Keratinocyte (primary cell): Measurements from ENCODE around the gene DDA1. TPM values are rescaled to one million over a fixed set of nuclear protein-coding genes. Genes with fewer than 3 reads are reported as not detected.

Experiments
- DNase-seq: peaks from one replicate; pipeline ENCODE4 v3.0.0-alpha.2; 2011; ENCODE audit warnings: low read depth, missing footprints, low spot score
- FAIRE-seq: peaks from 2 replicates; lab custom pipeline; 2011; peaks lifted over from hg19 to GRCh38; lab: Jason Lieb, UNC
- H2AFZ ChIP-seq: 2 replicates; pipeline ENCODE4 v1.6.0; 2012; ENCODE audit warnings: low read length, control low read depth, inconsistent platforms; ENCODE audit not compliant: control insufficient read depth
- H3K27ac ChIP-seq: 2 replicates; pipeline ENCODE4 v1.5.1; 2011; ENCODE audit warnings: low read length; ENCODE audit not compliant: control insufficient read depth, insufficient read depth
- H3K27me3 ChIP-seq: 3 replicates; pipeline ENCODE4 v1.6.0; 2011; ENCODE audit warnings: low read length; ENCODE audit not compliant: control insufficient read depth, insufficient read depth; ENCODE audit errors: extremely low read depth
- H3K36me3 ChIP-seq, 2 experiments: 2 replicates in 1 of 2; 3 replicates in 1 of 2; pipeline ENCODE4 v1.5.1; 2011; ENCODE audit warnings: low read length in 2 of 2, mild to moderate bottlenecking in 1 of 2; ENCODE audit not compliant: control insufficient read depth in 2 of 2, insufficient read depth in 2 of 2; ENCODE audit errors: extremely low read depth in 1 of 2
- H3K4me1 ChIP-seq: 3 replicates; pipeline ENCODE4 v1.5.1; 2011; ENCODE audit warnings: low read length; ENCODE audit not compliant: control insufficient read depth, insufficient read depth; ENCODE audit errors: extremely low read depth
- H3K4me2 ChIP-seq: 3 replicates; pipeline ENCODE4 v1.6.0; 2011; ENCODE audit warnings: low read depth, low read length; ENCODE audit not compliant: control insufficient read depth, insufficient read depth; ENCODE audit errors: extremely low read depth
- H3K4me3 ChIP-seq, 3 experiments: fragments of 200-600 bp in 1 of 3; sonication (generic) in 1 of 3; 2 replicates in 2 of 3; 3 replicates in 1 of 3; pipeline ENCODE4 v1.5.1; 2011 to 2016; ENCODE audit warnings: low read length in 3 of 3, mild to moderate bottlenecking in 3 of 3, control low read depth in 2 of 3, inconsistent platforms in 1 of 3, low read depth in 1 of 3, mixed read lengths in 1 of 3, mixed run types in 1 of 3, moderate library complexity in 1 of 3; ENCODE audit not compliant: control insufficient read depth in 2 of 3, insufficient read depth in 2 of 3; ENCODE audit errors: extremely low read depth in 1 of 3
- H3K79me2 ChIP-seq: 2 replicates; pipeline ENCODE4 v1.6.0; 2012; ENCODE audit warnings: low read length; ENCODE audit not compliant: control insufficient read depth, insufficient read depth
- H3K9ac ChIP-seq: 3 replicates; pipeline ENCODE4 v1.6.0; 2011; ENCODE audit warnings: low read length; ENCODE audit not compliant: control insufficient read depth, insufficient read depth; ENCODE audit errors: extremely low read depth
- H3K9me1 ChIP-seq: 3 replicates; pipeline ENCODE4 v1.6.0; 2011; ENCODE audit warnings: low read length; ENCODE audit not compliant: control insufficient read depth, insufficient read depth; ENCODE audit errors: extremely low read depth
- H3K9me3 ChIP-seq: 2 replicates; pipeline ENCODE4 v1.5.1; 2012; ENCODE audit warnings: low read depth, low read length; ENCODE audit not compliant: control insufficient read depth
- H4K20me1 ChIP-seq: 3 replicates; pipeline ENCODE4 v1.6.0; 2011; ENCODE audit warnings: low read length; ENCODE audit not compliant: control insufficient read depth, insufficient read depth; ENCODE audit errors: extremely low read depth
- CTCF ChIP-seq, 3 experiments: IDR thresholded peaks in 1 of 3; conservative IDR thresholded peaks in 1 of 3; optimal IDR thresholded peaks in 1 of 3; 2 replicates in 2 of 3; 3 replicates in 1 of 3; pipeline versions ENCODE3 to v1.5.1; 2011; ENCODE audit warnings: low read length in 3 of 3, mild to moderate bottlenecking in 3 of 3, moderate library complexity in 2 of 3, control low read depth in 1 of 3, inconsistent platforms in 1 of 3; ENCODE audit not compliant: insufficient read depth in 2 of 3; ENCODE audit errors: extremely low read depth in 1 of 3
- EZH2 ChIP-seq: IDR thresholded peaks from one replicate; pipeline ENCODE4 v1.6.1; 2012; ENCODE audit warnings: inconsistent platforms, mild to moderate bottlenecking, low read length, moderate library complexity
- dilution Hi-C: fragments of 300-500 bp; cut with MboI; formaldehyde crosslinking; loops from one replicate; pipeline ENCODE4 v1.7.0; 2020; ENCODE audit warnings: low sequenced_read_pairs; ENCODE audit not compliant: extremely low pct_ligation_motif_present
- polyA plus RNA-seq, 5 experiments: library from polyadenylated mRNA; depleted of rRNA in 3 of 5; stranded (reverse) in 3 of 5; stranded (forward) in 1 of 5; unstranded in 1 of 5; fragments of >200 nt; gene quantifications; 1 replicate in 1 of 5; 2 replicates in 3 of 5; 3 replicates in 1 of 5; pipeline versions ENCODE4 v1.2.1 to v1.2.3, GENCODE V29; 2011 to 2012; ENCODE audit warnings: missing spikeins in 2 of 5, low read depth in 1 of 5, low replicate concordance in 1 of 5

The DDA1 gene
- polyA plus RNA-seq, 1 donor (not counting 4 experiments of a cell fraction or from before 2014, with no cell fraction given) = 59.4 TPM

- H3K36me3 ChIP-seq = no peaks in the 10 kb centered on the region
These were observed 56.0 kb downstream of the DDA1 start for GRCh38 chr19:17365361-17365760.

GRCh38 chr19:17370026-17370587 is 60.7 kb downstream of the DDA1 start:
- dilution Hi-C loops = no loop called here
- Histone ChIP-seq H4K20me1 (no peaks in the 10 kb centered on the region), H3K9ac (no peak overlapping the region), H3K4me1 (no peaks in the 10 kb centered on the region), H3K4me3 (no peak overlapping the region), H2AFZ (no peak overlapping the region), H3K9me1 (no peaks in the 10 kb centered on the region), H3K9me3 (no peaks in the 10 kb centered on the region), H3K36me3 (no peaks in the 10 kb centered on the region), H3K79me2 (no peaks in the 10 kb centered on the region), H3K4me2 (no peak overlapping the region), H3K27me3 (no peaks in the 10 kb centered on the region), H3K27ac (no peak overlapping the region)
- FAIRE-seq (no peak), DNase-seq (no peak)
- TF ChIP-seq CTCF (optimal IDR thresholded peaks at IDR 0.05 in 1 of 3, IDR thresholded peaks at IDR 0.05 in 1 of 3, conservative IDR thresholded peaks at IDR 0.05 in 1 of 3; ENCODE audit: extremely low read depth in 1 of 3, insufficient read depth in 2 of 3, low read length in 3 of 3) = no peak
- TF ChIP-seq EZH2 = no peak

More at GRCh38 chr19:17365361-17365760, 56.0 kb downstream of the DDA1 start:
- no peaks in the 10 kb centered on the region for H3K27me3 ChIP-seq
- FAIRE-seq (no peak), DNase-seq (no peak)
- no peak overlapping the region for H3K4me2 ChIP-seq
- H3K9me1 ChIP-seq = no peaks in the 10 kb centered on the region
- dilution Hi-C loops = no loop called here
- no peaks in the 10 kb centered on the region for H3K9me3 ChIP-seq
- H3K79me2 ChIP-seq = no peaks in the 10 kb centered on the region
- H2AFZ ChIP-seq = no peak overlapping the region
- TF ChIP-seq EZH2 (no peak), CTCF (optimal IDR thresholded peaks at IDR 0.05 in 1 of 3, IDR thresholded peaks at IDR 0.05 in 1 of 3, conservative IDR thresholded peaks at IDR 0.05 in 1 of 3; ENCODE audit: extremely low read depth in 1 of 3, insufficient read depth in 2 of 3, low read length in 3 of 3) (no peak)
- no peak overlapping the region for H3K9ac ChIP-seq
- H3K27ac ChIP-seq = no peak overlapping the region
- no peaks in the 10 kb centered on the region for H3K4me1 ChIP-seq
- H4K20me1 ChIP-seq = no peaks in the 10 kb centered on the region
- H3K4me3 ChIP-seq = no peak overlapping the region

Other genes with a start within 250 kb of the DDA1 start
- gene HAUS8, start 234.1 kb upstream of the DDA1 start, polyA plus RNA-seq = 4.1 to 8.8 TPM (median 8.1 TPM) in 3 replicates
- 14.3 to 17.9 TPM (median 14.4 TPM) in 3 replicates for gene MYO9B, start 233.8 kb upstream of the DDA1 start, polyA plus RNA-seq
- gene USE1, start 94.2 kb upstream of the DDA1 start, polyA plus RNA-seq = 18.0 to 24.1 TPM (median 20.7 TPM) in 3 replicates
- 2.1 to 6.6 TPM (median 2.2 TPM) in 3 replicates for gene OCEL1, start 83.3 kb upstream of the DDA1 start, polyA plus RNA-seq
- 12.3 to 20.2 TPM (median 12.9 TPM) in 3 replicates for gene NR2F6, start 63.6 kb upstream of the DDA1 start, polyA plus RNA-seq
- not detected in 3 replicates for gene USHBP1, start 44.8 kb upstream of the DDA1 start, polyA plus RNA-seq
- 83.1 to 92.8 TPM (median 83.1 TPM) in 3 replicates for gene BABAM1, start 42.1 kb upstream of the DDA1 start, polyA plus RNA-seq
- 0.30 to 0.41 TPM (median 0.39 TPM) in 3 replicates for gene ANKLE1, start 27.7 kb upstream of the DDA1 start, polyA plus RNA-seq
- gene ABHD8, start 6.1 kb upstream of the DDA1 start, polyA plus RNA-seq = 4.1 to 11.2 TPM (median 8.7 TPM) in 3 replicates
- 49.2 to 63.7 TPM (median 59.6 TPM) in 3 replicates for gene MRPL34, start 3.7 kb upstream of the DDA1 start, polyA plus RNA-seq
- gene ANO8, start 25.3 kb downstream of the DDA1 start, polyA plus RNA-seq = 1.1 to 2.7 TPM (median 1.6 TPM) in 3 replicates
- gene GTPBP3, start 28.0 kb downstream of the DDA1 start, polyA plus RNA-seq = 7.2 to 9.3 TPM (median 8.9 TPM) in 3 replicates
- not detected in 3 replicates for gene PLVAP, start 67.8 kb downstream of the DDA1 start, polyA plus RNA-seq
- not detected in 3 replicates for gene CCDC194, start 84.6 kb downstream of the DDA1 start, polyA plus RNA-seq
- gene BST2, start 96.1 kb downstream of the DDA1 start, polyA plus RNA-seq = 4.0 to 8.4 TPM (median 4.4 TPM) in 3 replicates
- 23.3 to 36.6 TPM (median 33.0 TPM) in 3 replicates for gene MVB12A, start 110.5 kb downstream of the DDA1 start, polyA plus RNA-seq
- gene TMEM221, start 139.1 kb downstream of the DDA1 start, polyA plus RNA-seq = 0.04 to 0.08 TPM (median 0.06 TPM) in 3 replicates
- gene NXNL1, start 151.4 kb downstream of the DDA1 start, polyA plus RNA-seq = not detected in 3 replicates
- 8.4 to 12.6 TPM (median 11.7 TPM) in 3 replicates for gene SLC27A1, start 161.0 kb downstream of the DDA1 start, polyA plus RNA-seq
- 30.2 to 71.5 TPM (median 33.8 TPM) in 3 replicates for gene PGLS, start 202.1 kb downstream of the DDA1 start, polyA plus RNA-seq
- gene COLGALT1, start 246.1 kb downstream of the DDA1 start, polyA plus RNA-seq = 89.4 to 126 TPM (median 90.9 TPM) in 3 replicates